ENCODE measurements around the gene NUP188.
A peak's percentile ranks its signal among the peaks of the same experiment; 100 is the strongest.

Gene NUP188

GRCh38 chr9:128918921-128919320, 28.6 kb upstream of the NUP188 start:
- Mint-ChIP-seq H3K36me3 (ENCODE audit: low read depth) (peaks cover 17% of the 10 kb centered on the region), H3K27me3 (ENCODE audit: low read depth, poor library complexity) (no peaks in the 10 kb centered on the region), H3K4me1 (peaks cover 24% of the 10 kb centered on the region), H3K9me3 (no peaks in the 10 kb centered on the region), H3K27ac (peak overlapping the region; percentile 92), H3K4me3 (no peak overlapping the region)
- no peak for DNase-seq
- no peak for TF ChIP-seq CTCF (IDR thresholded peaks at IDR 0.05)

- Mint-ChIP-seq H3K4me1 (peaks cover 24% of the 10 kb centered on the region), H3K27me3 (ENCODE audit: low read depth, poor library complexity) (no peaks in the 10 kb centered on the region), H3K9me3 (no peaks in the 10 kb centered on the region), H3K4me3 (no peak overlapping the region), H3K27ac (peak overlapping the region; percentile 92), H3K36me3 (ENCODE audit: low read depth) (peaks cover 17% of the 10 kb centered on the region)
- TF ChIP-seq CTCF (IDR thresholded peaks at IDR 0.05) = no peak
- no peak for DNase-seq
These were observed 28.0 kb upstream of the NUP188 start for GRCh38 chr9:128919402-128920089.

DNA sequence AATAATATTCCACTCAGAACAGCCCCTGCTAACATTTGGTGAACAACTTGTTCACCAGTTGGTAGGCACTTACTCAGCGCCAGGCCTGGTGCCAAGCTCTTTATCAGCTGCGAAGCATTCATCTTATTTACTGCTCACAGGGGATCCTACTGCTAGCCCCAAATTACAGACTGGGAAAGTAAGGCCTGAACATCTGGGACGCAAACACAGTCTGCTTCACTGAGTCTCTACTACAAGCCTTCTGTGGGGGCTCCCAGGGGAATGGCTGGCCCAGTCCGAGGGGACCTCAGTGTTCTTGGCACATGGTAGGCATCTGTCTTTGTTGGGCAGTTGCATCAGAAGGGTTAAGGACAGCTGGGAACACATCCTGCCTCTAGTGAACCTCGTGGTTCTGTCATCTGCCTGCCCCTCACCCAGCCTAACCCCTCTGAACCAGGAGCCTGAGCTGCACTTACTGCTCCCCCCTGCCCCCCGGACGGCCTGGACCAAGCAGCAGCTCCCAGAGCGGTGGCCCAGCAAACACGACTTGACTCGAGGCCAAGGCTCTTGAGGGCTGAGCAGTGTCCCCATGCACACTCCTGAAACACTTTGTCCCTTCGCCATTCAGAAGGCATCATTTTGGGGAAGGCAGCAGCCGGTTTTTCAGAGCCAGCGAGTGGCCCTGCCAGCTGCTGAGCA, 27.0 kb upstream of the NUP188 start, which contains the start of gene PHYHD1:
Gene PHYHD1 (plus strand): TSS at position 602 of the 678 bp plus-strand sequence. CDS start 1,342 bp downstream, outside the sequence.
- H3K27me3 Mint-ChIP-seq (ENCODE audit: low read depth, poor library complexity) = no peaks in the 10 kb centered on the region
- H3K4me3 Mint-ChIP-seq = peak within 1 kb of the TSS; percentile 81
- no peak for TF ChIP-seq CTCF (IDR thresholded peaks at IDR 0.05)
- peaks cover 24% of the 10 kb centered on the region for H3K4me1 Mint-ChIP-seq
- DNase-seq = no peak
- H3K27ac Mint-ChIP-seq = peak within 1 kb of the TSS; percentile 87
- H3K36me3 Mint-ChIP-seq (ENCODE audit: low read depth) = peaks cover 17% of the 10 kb centered on the region
- no peaks in the 10 kb centered on the region for H3K9me3 Mint-ChIP-seq

DNA sequence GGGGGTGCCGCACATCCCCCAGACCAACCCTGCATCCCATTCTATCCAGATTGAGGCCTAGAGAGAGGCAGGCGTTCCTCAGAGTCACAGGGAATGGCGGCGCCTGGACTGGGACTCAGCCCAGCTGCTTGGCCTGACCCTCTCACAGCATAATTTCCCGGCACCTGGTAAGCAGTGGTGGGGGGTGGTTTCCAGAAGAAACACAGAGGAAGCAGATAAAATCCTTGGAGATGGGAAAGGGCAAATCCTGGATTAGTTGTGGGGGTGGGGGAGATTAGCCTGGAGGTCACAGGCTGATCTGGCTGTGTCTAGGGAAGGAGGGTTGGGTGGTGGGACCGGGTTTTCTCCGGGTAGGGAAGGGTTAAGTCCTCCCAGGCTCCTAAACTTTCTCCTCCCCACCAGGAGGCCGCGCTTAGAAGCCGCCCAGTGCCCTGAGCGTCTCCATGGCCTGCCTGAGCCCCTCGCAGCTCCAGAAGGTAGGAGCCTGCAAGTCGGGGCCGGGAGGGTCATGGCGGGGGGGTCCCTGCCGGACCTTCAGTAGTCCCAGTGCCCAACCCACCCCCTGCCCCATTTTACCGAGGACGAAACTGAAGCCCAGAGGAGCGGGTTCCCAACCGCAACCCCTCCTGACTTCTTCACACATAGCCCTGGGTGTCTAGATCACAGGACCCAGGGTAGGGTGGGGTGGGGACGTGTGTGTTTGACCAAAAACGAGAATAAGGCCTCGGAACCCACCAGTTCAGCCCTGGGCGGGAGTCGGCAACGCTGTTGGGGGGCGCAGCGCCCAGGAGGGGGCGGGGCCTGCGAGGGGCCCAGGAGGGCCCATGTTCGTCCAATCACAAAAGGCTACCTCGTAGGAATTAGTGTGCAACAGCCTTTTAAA, 25.4 kb upstream of the NUP188 start:
- Mint-ChIP-seq H3K9me3 (no peaks in the 10 kb centered on the region), H3K27me3 (ENCODE audit: low read depth, poor library complexity) (no peaks in the 10 kb centered on the region), H3K4me3 (peak overlapping the region; percentile 81), H3K36me3 (ENCODE audit: low read depth) (peaks cover 15% of the 10 kb centered on the region), H3K27ac (peak overlapping the region; percentile 87), H3K4me1 (peaks cover 24% of the 10 kb centered on the region)
- TF ChIP-seq CTCF (IDR thresholded peaks at IDR 0.05) = no peak
- DNase-seq = peak; percentile 69

- peak overlapping the region; percentile 59 for H3K4me3 Mint-ChIP-seq
- peaks cover 4% of the 10 kb centered on the region for H3K36me3 Mint-ChIP-seq (ENCODE audit: low read depth)
- no peaks in the 10 kb centered on the region for H3K9me3 Mint-ChIP-seq
- TF ChIP-seq CTCF (IDR thresholded peaks at IDR 0.05) = no peak
- H3K27me3 Mint-ChIP-seq (ENCODE audit: low read depth, poor library complexity) = no peaks in the 10 kb centered on the region
- peaks cover 30% of the 10 kb centered on the region for H3K4me1 Mint-ChIP-seq
- DNase-seq = no peak
- no peak overlapping the region for H3K27ac Mint-ChIP-seq
These were observed 24.0 kb upstream of the NUP188 start for GRCh38 chr9:128923493-128923883.
